ENCODE measurements around the gene SLC44A2.

SLC44A2 gene

GRCh38 chr19:10680545-10681135, 55.3 kb downstream of the SLC44A2 start:
- no peak for DNase-seq (ENCODE audit: low spot score)

GRCh38 chr19:10681658-10682057, 56.3 kb downstream of the SLC44A2 start:
- DNase-seq (ENCODE audit: low spot score), result no peak

GRCh38 chr19:10682397-10683063, 57.2 kb downstream of the SLC44A2 start:
- no peak for DNase-seq (ENCODE audit: low spot score)

- no peak for DNase-seq (ENCODE audit: low spot score)
Observed at GRCh38 chr19:10683064-10683426, 57.7 kb downstream of the SLC44A2 start.

- DNase-seq (ENCODE audit: low spot score), result no peak
Observed at GRCh38 chr19:10683582-10683981, 58.2 kb downstream of the SLC44A2 start.

GRCh38 chr19:10685210-10685609, 59.9 kb downstream of the SLC44A2 start:
- DNase-seq (ENCODE audit: low spot score), result no peak

GRCh38 chr19:10686193-10686592, 60.8 kb downstream of the SLC44A2 start:
- DNase-seq (ENCODE audit: low spot score), result no peak

GRCh38 chr19:10686661-10687517, 61.5 kb downstream of the SLC44A2 start:
- DNase-seq (ENCODE audit: low spot score), result no peak

GRCh38 chr19:10687518-10688288, 62.4 kb downstream of the SLC44A2 start:
- DNase-seq (ENCODE audit: low spot score), result no peak

- DNase-seq (ENCODE audit: low spot score), result no peak
Observed at GRCh38 chr19:10688545-10689280, 63.4 kb downstream of the SLC44A2 start.

GRCh38 chr19:10690341-10690781, 65.0 kb downstream of the SLC44A2 start:
- no peak for DNase-seq (ENCODE audit: low spot score)

- DNase-seq (ENCODE audit: low spot score), result no peak
Observed at GRCh38 chr19:10691178-10691881, 66.0 kb downstream of the SLC44A2 start.

- no peak for DNase-seq (ENCODE audit: low spot score)
Observed at GRCh38 chr19:10691883-10692282, 66.5 kb downstream of the SLC44A2 start.

GRCh38 chr19:10692673-10693264, 67.4 kb downstream of the SLC44A2 start:
- no peak for DNase-seq (ENCODE audit: low spot score)

Measured in SK-N-DZ (cell line).